ENCODE data around the gene NECAB3.

The NECAB3 gene

GRCh38 chr20:33664762-33665144 lies 9.5 kb downstream of the NECAB3 start:
- H3K9me2 ChIP-seq (replicated peaks; ENCODE audit: insufficient read depth, low read length): no peaks in the 10 kb centered on the region
- peaks cover 26% of the 10 kb centered on the region for H3F3A ChIP-seq (ENCODE audit: insufficient read depth, low read length)
- H3K27me3 ChIP-seq (replicated peaks; ENCODE audit: insufficient read depth, low read length): no peaks in the 10 kb centered on the region
- DNase-seq: no peak
- no peak overlapping the region for H3K4me3 ChIP-seq (ENCODE audit: low read length)
- no peak overlapping the region for H2AFZ ChIP-seq (ENCODE audit: low read length)
- H4K20me1 ChIP-seq (ENCODE audit: insufficient read depth, low read length): no peaks in the 10 kb centered on the region
- no peak overlapping the region for H3K9ac ChIP-seq (ENCODE audit: low read length)
- peaks cover 6% of the 10 kb centered on the region; the same call in 1 of the 2 replicates for H3K79me2 ChIP-seq (ENCODE audit: low read length)
- no peaks in the 10 kb centered on the region for H3K9me3 ChIP-seq (replicated peaks; ENCODE audit: insufficient read depth, low read length)
- TF ChIP-seq CTCF (IDR thresholded peaks at IDR 0.05; ENCODE audit: low read length) (no peak), EZH2phosphoT487 (IDR thresholded peaks at IDR 0.05; ENCODE audit: low read length) (no peak), EZH2 (optimal IDR thresholded peaks at IDR 0.05; ENCODE audit: low read depth, low read length) (no peak)
- H3K36me3 ChIP-seq (replicated peaks; ENCODE audit: insufficient read depth, low read length): no peaks in the 10 kb centered on the region
- H3K4me2 ChIP-seq (ENCODE audit: low read depth, low read length): no peak overlapping the region
- H3K27ac ChIP-seq (ENCODE audit: low read length): no peak overlapping the region
- H3K4me1 ChIP-seq (ENCODE audit: low read length): peaks cover 24% of the 10 kb centered on the region

GRCh38 chr20:33664085-33664761 lies 10.0 kb downstream of the NECAB3 start:
- peaks cover 6% of the 10 kb centered on the region; the same call in 1 of the 2 replicates for H3K79me2 ChIP-seq (ENCODE audit: low read length)
- DNase-seq: no peak

GRCh38 chr20:33663161-33664084 lies 10.8 kb downstream of the NECAB3 start:
- Histone ChIP-seq H3K4me3 (ENCODE audit: low read length) (peak overlapping the region; percentile 87), H3K36me3 (replicated peaks; ENCODE audit: insufficient read depth, low read length) (no peaks in the 10 kb centered on the region), H3F3A (ENCODE audit: insufficient read depth, low read length) (peaks cover 26% of the 10 kb centered on the region), H3K9me2 (replicated peaks; ENCODE audit: insufficient read depth, low read length) (no peaks in the 10 kb centered on the region), H2AFZ (ENCODE audit: low read length) (peak overlapping the region; percentile 90), H3K27ac (ENCODE audit: low read length) (peak overlapping the region; percentile 45; the same call in 1 of the 2 replicates), H3K4me2 (ENCODE audit: low read depth, low read length) (peak overlapping the region; percentile 99), H3K27me3 (replicated peaks; ENCODE audit: insufficient read depth, low read length) (no peaks in the 10 kb centered on the region), H4K20me1 (ENCODE audit: insufficient read depth, low read length) (no peaks in the 10 kb centered on the region), H3K79me2 (ENCODE audit: low read length) (peaks cover 5% of the 10 kb centered on the region; the same call in 1 of the 2 replicates), H3K9ac (ENCODE audit: low read length) (peak overlapping the region; percentile 79), H3K4me1 (ENCODE audit: low read length) (peaks cover 22% of the 10 kb centered on the region), H3K9me3 (replicated peaks; ENCODE audit: insufficient read depth, low read length) (no peaks in the 10 kb centered on the region)
- TF ChIP-seq EZH2phosphoT487 (IDR thresholded peaks at IDR 0.05; ENCODE audit: low read length) (no peak), EZH2 (optimal IDR thresholded peaks at IDR 0.05; ENCODE audit: low read depth, low read length) (no peak), CTCF (IDR thresholded peaks at IDR 0.05; ENCODE audit: low read length) (no peak)
- DNase-seq: peak; percentile 90

More at GRCh38 chr20:33664085-33664761, 10.0 kb downstream of the NECAB3 start:
- Histone ChIP-seq H3K4me1 (ENCODE audit: low read length) (peaks cover 24% of the 10 kb centered on the region), H3F3A (ENCODE audit: insufficient read depth, low read length) (peaks cover 26% of the 10 kb centered on the region), H3K4me3 (ENCODE audit: low read length) (peak overlapping the region; percentile 87), H3K9ac (ENCODE audit: low read length) (peak overlapping the region; percentile 79), H3K9me2 (replicated peaks; ENCODE audit: insufficient read depth, low read length) (no peaks in the 10 kb centered on the region), H2AFZ (ENCODE audit: low read length) (peak overlapping the region; percentile 90), H3K36me3 (replicated peaks; ENCODE audit: insufficient read depth, low read length) (no peaks in the 10 kb centered on the region), H3K4me2 (ENCODE audit: low read depth, low read length) (peak overlapping the region; percentile 99), H3K27ac (ENCODE audit: low read length) (peak overlapping the region; percentile 45; the same call in 1 of the 2 replicates), H3K9me3 (replicated peaks; ENCODE audit: insufficient read depth, low read length) (no peaks in the 10 kb centered on the region), H4K20me1 (ENCODE audit: insufficient read depth, low read length) (no peaks in the 10 kb centered on the region), H3K27me3 (replicated peaks; ENCODE audit: insufficient read depth, low read length) (no peaks in the 10 kb centered on the region)
- TF ChIP-seq CTCF (IDR thresholded peaks at IDR 0.05; ENCODE audit: low read length) (no peak), EZH2 (optimal IDR thresholded peaks at IDR 0.05; ENCODE audit: low read depth, low read length) (no peak), EZH2phosphoT487 (IDR thresholded peaks at IDR 0.05; ENCODE audit: low read length) (no peak)

Measured in MM.1S (cell line).